SK-N-SH treated with all-trans-retinoic acid at 6 μM for 48 hours (cell line): ENCODE measurements around the gene SLC25A52.

Experiments used
- CREB5 ChIP-seq: fragments of 250-450 bp; sonication (Bioruptor Pico); IDR thresholded peaks from 2 replicates; pipeline ENCODE4 v1.5.1; 2020; ENCODE audit warnings: low read depth, mild to moderate bottlenecking, moderate library complexity
- CSRNP3 ChIP-seq: fragments of 250-450 bp; sonication (Bioruptor Pico); IDR thresholded peaks from 2 replicates; pipeline ENCODE4 v1.5.1; 2021; ENCODE audit warnings: mild to moderate bottlenecking, moderate library complexity
- ESRRG ChIP-seq: fragments of 250-450 bp; sonication (Bioruptor Pico); IDR thresholded peaks from 2 replicates; pipeline ENCODE4 v1.6.1; 2021; ENCODE audit warnings: mild to moderate bottlenecking
- GLIS3 ChIP-seq: fragments of 250-450 bp; sonication (Bioruptor Pico); IDR thresholded peaks from 2 replicates; pipeline ENCODE4 v1.5.0; 2020; ENCODE audit warnings: mild to moderate bottlenecking, moderate library complexity
- ISL1 ChIP-seq: fragments of 250-450 bp; sonication (Bioruptor Pico); IDR thresholded peaks from 2 replicates; pipeline ENCODE4 v2.1.2; 2022; ENCODE audit warnings: mild to moderate bottlenecking, moderate library complexity
- OSR1 ChIP-seq: fragments of 250-450 bp; sonication (Bioruptor Pico); IDR thresholded peaks from 2 replicates; pipeline ENCODE4 v1.8.0; 2022; ENCODE audit warnings: moderate library complexity, mild to moderate bottlenecking, inconsistent platforms
- RARB ChIP-seq: fragments of 250-450 bp; sonication (Bioruptor Pico); IDR thresholded peaks from 2 replicates; pipeline ENCODE4 v1.8.0; 2021; ENCODE audit warnings: mild to moderate bottlenecking, moderate library complexity
- TOX ChIP-seq: fragments of 250-450 bp; sonication (Bioruptor Pico); IDR thresholded peaks from 2 replicates; pipeline ENCODE4 v1.8.0; 2021; ENCODE audit warnings: mild to moderate bottlenecking, moderate library complexity, borderline replicate concordance
- TSHZ2 ChIP-seq: fragments of 250-450 bp; sonication (Bioruptor Pico); IDR thresholded peaks from 2 replicates; pipeline ENCODE4 v1.5.0; 2020; ENCODE audit warnings: mild to moderate bottlenecking, moderate library complexity
- ZC3H10 ChIP-seq: fragments of 250-450 bp; sonication (Bioruptor Pico); IDR thresholded peaks from 2 replicates; pipeline ENCODE4 v1.5.1; 2021; ENCODE audit warnings: mild to moderate bottlenecking, moderate library complexity
- ZFP30 ChIP-seq: fragments of 450-650 bp; formaldehyde crosslinking; IDR thresholded peaks from 2 replicates; pipeline ENCODE4 v1.5.0; 2022; ENCODE audit warnings: mild to moderate bottlenecking, moderate library complexity
- TF ChIP-seq, protein P1 (sequence below): fragments of 250-450 bp; sonication (Bioruptor Pico); IDR thresholded peaks from 2 replicates; pipeline ENCODE4 v1.8.0; 2020; ENCODE audit warnings: mild to moderate bottlenecking, moderate library complexity, borderline replicate concordance

- no peak for TF ChIP-seq GLIS3
- TF ChIP-seq CREB5 (CRISPR knock-in tag) = no peak
- no peak for TF ChIP-seq ZFP30 (CRISPR knock-in tag)
- TF ChIP-seq OSR1 (CRISPR knock-in tag) = no peak
- TF ChIP-seq CSRNP3 (CRISPR knock-in tag) = no peak
- no peak for TF ChIP-seq TSHZ2 (CRISPR knock-in tag)
- TF ChIP-seq ISL1 (CRISPR knock-in tag) = no peak
- TF ChIP-seq, protein P1, sequence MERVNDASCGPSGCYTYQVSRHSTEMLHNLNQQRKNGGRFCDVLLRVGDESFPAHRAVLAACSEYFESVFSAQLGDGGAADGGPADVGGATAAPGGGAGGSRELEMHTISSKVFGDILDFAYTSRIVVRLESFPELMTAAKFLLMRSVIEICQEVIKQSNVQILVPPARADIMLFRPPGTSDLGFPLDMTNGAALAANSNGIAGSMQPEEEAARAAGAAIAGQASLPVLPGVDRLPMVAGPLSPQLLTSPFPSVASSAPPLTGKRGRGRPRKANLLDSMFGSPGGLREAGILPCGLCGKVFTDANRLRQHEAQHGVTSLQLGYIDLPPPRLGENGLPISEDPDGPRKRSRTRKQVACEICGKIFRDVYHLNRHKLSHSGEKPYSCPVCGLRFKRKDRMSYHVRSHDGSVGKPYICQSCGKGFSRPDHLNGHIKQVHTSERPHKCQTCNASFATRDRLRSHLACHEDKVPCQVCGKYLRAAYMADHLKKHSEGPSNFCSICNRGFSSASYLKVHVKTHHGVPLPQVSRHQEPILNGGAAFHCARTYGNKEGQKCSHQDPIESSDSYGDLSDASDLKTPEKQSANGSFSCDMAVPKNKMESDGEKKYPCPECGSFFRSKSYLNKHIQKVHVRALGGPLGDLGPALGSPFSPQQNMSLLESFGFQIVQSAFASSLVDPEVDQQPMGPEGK = no peak
- no peak for TF ChIP-seq ZC3H10 (CRISPR knock-in tag)
- TF ChIP-seq ESRRG (CRISPR knock-in tag) = no peak
- TF ChIP-seq TOX (CRISPR knock-in tag) = no peak
- TF ChIP-seq RARB = no peak
Observed at GRCh38 chr18:31750273-31750672, 10.4 kb downstream of the SLC25A52 start.
